ENCODE measurements around the gene CSNK1A1L. TPM values are rescaled to one million over a fixed set of nuclear protein-coding genes. Genes with fewer than 3 reads are reported as not detected.
A peak's percentile ranks its signal among the peaks of the same experiment; 100 is the strongest.

The CSNK1A1L gene
- total RNA-seq, 1 donor from 2014 or later: not detected

DNA sequence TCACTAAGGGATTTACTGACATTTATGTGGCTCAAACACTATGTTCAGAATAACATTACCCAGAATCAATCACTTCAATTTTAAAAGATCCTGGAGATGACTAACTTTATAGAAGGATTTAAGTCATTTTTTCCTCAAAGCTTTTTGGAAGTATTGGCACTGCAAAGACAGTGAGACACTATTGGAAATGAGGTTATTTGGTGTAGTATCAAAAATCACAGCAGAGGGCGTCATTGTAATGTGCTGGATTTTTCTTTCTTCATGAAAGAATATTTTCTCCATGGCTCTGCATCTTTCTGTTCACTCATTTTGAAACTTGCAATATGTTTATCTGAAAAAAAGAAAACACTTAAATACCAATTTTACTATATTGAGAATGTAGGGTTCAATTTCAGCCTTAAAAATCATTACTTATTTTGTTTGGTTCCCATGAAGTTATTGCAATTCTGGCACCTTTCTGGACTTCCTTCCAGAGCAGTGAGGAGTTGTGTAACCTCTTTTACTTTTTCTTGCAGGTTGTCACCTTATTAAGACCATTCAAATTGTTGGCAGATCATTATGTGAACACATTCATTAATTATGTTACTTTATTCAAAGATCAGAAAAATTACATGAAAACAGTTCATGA lies 3.7 kb upstream of the CSNK1A1L start:
- Histone ChIP-seq H3K4me3 (no peak overlapping the region), H2AFZ (replicated peaks) (peak overlapping the region; percentile 3), H4K20me1 (ENCODE audit: low read depth) (no peaks in the 10 kb centered on the region), H3K9me3 (ENCODE audit: low read depth) (no peaks in the 10 kb centered on the region), H3K36me3 (no peaks in the 10 kb centered on the region), H3K4me2 (no peak overlapping the region), H3K27ac (no peak overlapping the region), H3K9ac (no peak overlapping the region), H3K4me1 (peaks cover 6% of the 10 kb centered on the region), H3K27me3 (no peaks in the 10 kb centered on the region), H3F3A (ENCODE audit: low read depth) (no peaks in the 10 kb centered on the region), H3K79me2 (ENCODE audit: low read depth) (no peaks in the 10 kb centered on the region)
- H3K36me3 Mint-ChIP-seq: no peaks in the 10 kb centered on the region
- peaks cover 25% of the 10 kb centered on the region for H3K4me1 Mint-ChIP-seq
- no peak overlapping the region for H3K4me3 Mint-ChIP-seq
- H3K27ac Mint-ChIP-seq: no peak overlapping the region
- TF ChIP-seq, protein P1, sequence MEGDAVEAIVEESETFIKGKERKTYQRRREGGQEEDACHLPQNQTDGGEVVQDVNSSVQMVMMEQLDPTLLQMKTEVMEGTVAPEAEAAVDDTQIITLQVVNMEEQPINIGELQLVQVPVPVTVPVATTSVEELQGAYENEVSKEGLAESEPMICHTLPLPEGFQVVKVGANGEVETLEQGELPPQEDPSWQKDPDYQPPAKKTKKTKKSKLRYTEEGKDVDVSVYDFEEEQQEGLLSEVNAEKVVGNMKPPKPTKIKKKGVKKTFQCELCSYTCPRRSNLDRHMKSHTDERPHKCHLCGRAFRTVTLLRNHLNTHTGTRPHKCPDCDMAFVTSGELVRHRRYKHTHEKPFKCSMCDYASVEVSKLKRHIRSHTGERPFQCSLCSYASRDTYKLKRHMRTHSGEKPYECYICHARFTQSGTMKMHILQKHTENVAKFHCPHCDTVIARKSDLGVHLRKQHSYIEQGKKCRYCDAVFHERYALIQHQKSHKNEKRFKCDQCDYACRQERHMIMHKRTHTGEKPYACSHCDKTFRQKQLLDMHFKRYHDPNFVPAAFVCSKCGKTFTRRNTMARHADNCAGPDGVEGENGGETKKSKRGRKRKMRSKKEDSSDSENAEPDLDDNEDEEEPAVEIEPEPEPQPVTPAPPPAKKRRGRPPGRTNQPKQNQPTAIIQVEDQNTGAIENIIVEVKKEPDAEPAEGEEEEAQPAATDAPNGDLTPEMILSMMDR (IDR thresholded peaks at IDR 0.05): peak; percentile 79
- TF ChIP-seq EZH2phosphoT487 (IDR thresholded peaks at IDR 0.05) (no peak), EZH2 (IDR thresholded peaks at IDR 0.05) (no peak)
- peaks cover 10% of the 10 kb centered on the region for H3K9me3 Mint-ChIP-seq
- peak; percentile 30 for DNase-seq (ENCODE audit: low spot score)
- no peaks in the 10 kb centered on the region for H3K27me3 Mint-ChIP-seq (ENCODE audit: insufficient read depth, low read depth)

DNA sequence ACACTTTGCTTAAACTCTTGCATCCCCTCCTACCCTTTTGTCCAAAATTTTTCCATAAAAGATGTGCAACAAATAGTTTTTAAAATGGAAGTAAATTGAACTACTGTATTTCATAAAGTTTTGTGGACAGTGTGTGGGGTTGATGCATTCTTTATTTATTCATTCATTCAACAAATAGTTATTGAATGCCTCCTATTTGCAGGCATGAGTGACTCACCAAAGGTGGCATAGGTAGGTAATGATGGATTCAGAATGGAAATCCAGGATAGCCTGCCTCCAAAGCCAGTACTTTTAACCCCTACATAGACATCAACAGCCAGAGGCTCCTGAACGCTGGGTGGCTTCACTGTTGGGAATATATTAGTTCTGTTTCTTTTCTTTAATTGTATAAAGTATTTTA lies 2.4 kb upstream of the CSNK1A1L start:
- H3K27me3 ChIP-seq: no peaks in the 10 kb centered on the region
- no peak overlapping the region for H3K9ac ChIP-seq
- H3K4me1 ChIP-seq: peaks cover 6% of the 10 kb centered on the region
- peaks cover 36% of the 10 kb centered on the region for H3K4me1 Mint-ChIP-seq
- TF ChIP-seq EZH2 (IDR thresholded peaks at IDR 0.05) (no peak), EZH2phosphoT487 (IDR thresholded peaks at IDR 0.05) (no peak)
- TF ChIP-seq, protein P1 (IDR thresholded peaks at IDR 0.05): no peak
- no peaks in the 10 kb centered on the region for H3F3A ChIP-seq (ENCODE audit: low read depth)
- H3K36me3 ChIP-seq: no peaks in the 10 kb centered on the region
- no peaks in the 10 kb centered on the region for H3K79me2 ChIP-seq (ENCODE audit: low read depth)
- H3K9me3 ChIP-seq (ENCODE audit: low read depth): no peaks in the 10 kb centered on the region
- H3K36me3 Mint-ChIP-seq: no peaks in the 10 kb centered on the region
- no peaks in the 10 kb centered on the region for H3K27me3 Mint-ChIP-seq (ENCODE audit: insufficient read depth, low read depth)
- H3K27ac ChIP-seq: no peak overlapping the region
- no peak overlapping the region for H3K4me3 ChIP-seq
- DNase-seq (ENCODE audit: low spot score): no peak
- H3K9me3 Mint-ChIP-seq: peaks cover 10% of the 10 kb centered on the region
- H3K4me2 ChIP-seq: no peak overlapping the region
- H4K20me1 ChIP-seq (ENCODE audit: low read depth): no peaks in the 10 kb centered on the region
- no peak overlapping the region for H3K27ac Mint-ChIP-seq
- no peak overlapping the region for H3K4me3 Mint-ChIP-seq
- H2AFZ ChIP-seq (replicated peaks): no peak overlapping the region

- TF ChIP-seq EZH2phosphoT487 (IDR thresholded peaks at IDR 0.05): no peak
- TF ChIP-seq, protein P1 (IDR thresholded peaks at IDR 0.05): no peak
- no peak for TF ChIP-seq EZH2 (IDR thresholded peaks at IDR 0.05)
- Histone ChIP-seq H3K9me3 (ENCODE audit: low read depth) (no peaks in the 10 kb centered on the region), H3K36me3 (no peaks in the 10 kb centered on the region), H2AFZ (replicated peaks) (no peak overlapping the region), H3K79me2 (ENCODE audit: low read depth) (no peaks in the 10 kb centered on the region), H3K27me3 (no peaks in the 10 kb centered on the region), H3K4me2 (no peak overlapping the region), H3K4me3 (no peak overlapping the region), H4K20me1 (ENCODE audit: low read depth) (no peaks in the 10 kb centered on the region), H3K27ac (no peak overlapping the region), H3K4me1 (peaks cover 6% of the 10 kb centered on the region), H3K9ac (no peak overlapping the region), H3F3A (ENCODE audit: low read depth) (no peaks in the 10 kb centered on the region)
- peaks cover 40% of the 10 kb centered on the region for H3K4me1 Mint-ChIP-seq
- no peaks in the 10 kb centered on the region for H3K36me3 Mint-ChIP-seq
- H3K9me3 Mint-ChIP-seq: peaks cover 10% of the 10 kb centered on the region
- no peak for DNase-seq (ENCODE audit: low spot score)
- H3K27ac Mint-ChIP-seq: no peak overlapping the region
- H3K27me3 Mint-ChIP-seq (ENCODE audit: insufficient read depth, low read depth): no peaks in the 10 kb centered on the region
- H3K4me3 Mint-ChIP-seq: no peak overlapping the region
These were observed 2.0 kb upstream of the CSNK1A1L start for GRCh38 chr13:37107456-37107855.

All from neural progenitor cell (in vitro differentiated cells).